Placental epithelial cell (primary cell): Measurements from ENCODE around the gene DNAJC8. TPM values are rescaled to one million over a fixed set of nuclear protein-coding genes. Genes with fewer than 3 reads are reported as not detected.

Experiments used
- total RNA-seq: library from RNA; depleted of rRNA; stranded (reverse); fragments of >200 nt; gene quantifications from 2 replicates; pipeline ENCODE4 v1.2.3, GENCODE V29; 2012

Gene DNAJC8, protein sequence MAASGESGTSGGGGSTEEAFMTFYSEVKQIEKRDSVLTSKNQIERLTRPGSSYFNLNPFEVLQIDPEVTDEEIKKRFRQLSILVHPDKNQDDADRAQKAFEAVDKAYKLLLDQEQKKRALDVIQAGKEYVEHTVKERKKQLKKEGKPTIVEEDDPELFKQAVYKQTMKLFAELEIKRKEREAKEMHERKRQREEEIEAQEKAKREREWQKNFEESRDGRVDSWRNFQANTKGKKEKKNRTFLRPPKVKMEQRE
- total RNA-seq, result 37.3 and 40.7 TPM in 2 replicates

GRCh38 chr1:28232558-28233263 lies at the start of gene DNAJC8:
DNAJC8 (minus strand) TSS chr1:28233029; CDS start chr1:28232998, 31 bp downstream.

DNA sequence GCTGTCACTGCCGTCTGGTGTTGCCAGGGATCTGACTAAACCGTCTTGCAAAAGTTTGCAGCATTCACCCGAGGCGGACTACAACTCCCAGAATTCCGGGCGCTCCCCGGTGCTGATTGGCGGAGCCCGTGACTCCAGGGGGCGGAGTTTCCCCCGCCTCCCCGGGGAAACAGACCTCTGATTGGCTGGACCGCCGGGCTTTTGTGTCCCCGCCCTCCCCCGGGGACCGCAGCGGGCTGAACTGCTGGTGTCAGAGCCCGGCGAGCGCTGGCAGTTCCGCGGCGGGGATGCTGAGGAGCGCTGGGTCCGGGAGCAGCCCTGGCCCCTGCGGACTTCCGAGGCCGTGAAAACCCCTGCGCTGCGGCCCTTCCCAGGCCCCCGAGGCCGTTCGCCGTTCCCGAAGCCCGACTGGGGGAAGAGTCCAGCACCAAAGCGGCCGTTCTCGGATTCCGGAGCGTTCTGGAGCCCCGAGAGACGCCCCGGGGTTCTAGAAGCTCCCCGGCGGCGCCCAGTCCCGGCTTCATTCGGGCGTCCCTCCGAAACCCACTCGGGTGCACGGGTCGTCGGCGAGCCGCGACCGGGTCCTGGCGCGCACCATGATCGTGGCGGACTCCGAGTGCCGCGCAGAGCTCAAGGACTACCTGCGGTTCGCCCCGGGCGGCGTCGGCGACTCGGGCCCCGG lies 26.6 kb upstream of the DNAJC8 start, which contains the start of gene SESN2:
TSS of gene SESN2 (plus strand) at position 267 of the 682 bp plus-strand sequence. CDS start at position 597, 330 bp downstream.

GRCh38 chr1:28235755-28236655 lies 3.2 kb upstream of the DNAJC8 start, which contains the start of gene ATP5IF1:
ATP5IF1 (plus strand) TSS chr1:28236124; CDS start chr1:28236184, 60 bp downstream.

GRCh38 chr1:28176492-28177470 lies 56.0 kb downstream of the DNAJC8 start, which contains the start of gene PTAFR:
PTAFR (minus strand) TSS chr1:28176690; CDS start chr1:28151021, 25,669 bp downstream.

Other genes starting within 250 kb of the DNAJC8 start
- gene EYA3, start 144.4 kb downstream of the DNAJC8 start, total RNA-seq, result 16.1 and 20.1 TPM in 2 replicates
- gene PTAFR, start 56.3 kb downstream of the DNAJC8 start, total RNA-seq, result not detected in 2 replicates
- gene ATP5IF1, start 3.1 kb upstream of the DNAJC8 start, total RNA-seq, result 98.9 and 103 TPM in 2 replicates
- gene SESN2, start 26.5 kb upstream of the DNAJC8 start, total RNA-seq, result 15.7 and 35.9 TPM in 2 replicates
- gene MED18, start 96.0 kb upstream of the DNAJC8 start, total RNA-seq, result 17.4 and 24.3 TPM in 2 replicates
- 12.6 and 14.3 TPM in 2 replicates for gene PHACTR4, start 136.7 kb upstream of the DNAJC8 start, total RNA-seq